ENCODE data around the gene RALGPS1. TPM values are rescaled to one million over a fixed set of nuclear protein-coding genes. Genes with fewer than 3 reads are reported as not detected.

The RALGPS1 gene
- total RNA-seq, 1 experiment from 2014 or later, result 18.6 TPM

DNA sequence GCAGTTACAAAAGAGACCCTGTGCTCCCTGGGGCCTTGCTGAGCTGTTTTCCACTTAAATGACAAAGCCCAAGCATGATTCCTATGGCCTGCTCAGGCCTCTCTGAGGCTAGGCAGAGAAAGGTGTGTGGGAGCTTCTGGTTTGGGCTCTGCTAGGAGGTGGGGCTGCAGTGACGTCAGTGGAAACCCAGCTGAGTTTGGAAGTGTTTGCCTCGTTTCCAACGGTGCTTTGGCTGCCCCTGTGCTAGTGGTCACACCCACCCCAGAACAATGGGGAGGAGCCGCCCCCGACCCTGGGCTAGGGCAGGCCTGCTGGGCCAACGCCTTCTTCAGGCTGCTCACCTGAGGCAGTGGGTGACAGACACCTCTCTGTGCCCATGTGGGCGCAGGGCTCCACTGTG lies 197.5 kb downstream of the RALGPS1 start:
- Mint-ChIP-seq H3K9me3 (no peaks in the 10 kb centered on the region), H3K36me3 (ENCODE audit: insufficient read depth in 1 of 3, low read depth in 3 of 3) (peaks cover 2 to 3% (median 3%) of the 10 kb centered on the region in 3 experiments; a peak in 4 of 7 replicates), H3K4me1 (peaks cover 31 to 33% of the 10 kb centered on the region in 2 experiments), H3K27me3 (ENCODE audit: low read depth) (no peaks in the 10 kb centered on the region), H3K4me3 (no peak overlapping the region; a peak in 1 of 5 replicates), H3K27ac (peak overlapping the region; percentile 92 to 98 (median 94); a peak in 4 of 7 replicates)
- Histone ChIP-seq H2AK5ac (ENCODE audit: insufficient read length, low read length) (no peak overlapping the region), H3K56ac (ENCODE audit: insufficient read length, low read depth, low read length) (no peak overlapping the region), H2BK120ac (ENCODE audit: low read depth, low read length, poor library complexity, severe bottlenecking) (no peak overlapping the region), H2BK20ac (ENCODE audit: low read depth, low read length, poor library complexity, severe bottlenecking) (no peak overlapping the region), H3K4ac (ENCODE audit: low read depth, low read length) (no peak overlapping the region), H3K9me3 (ENCODE audit: control insufficient read depth, low read depth, low read length) (no peaks in the 10 kb centered on the region), H3K23ac (ENCODE audit: insufficient read length, low read depth, low read length) (no peak overlapping the region), H4K91ac (ENCODE audit: insufficient read length, low read depth, low read length) (no peak overlapping the region), H3K18ac (ENCODE audit: insufficient read length, low read depth, low read length) (peak overlapping the region; percentile 60), H3K79me1 (ENCODE audit: insufficient read depth, low read depth, low read length, poor library complexity, severe bottlenecking) (no peaks in the 10 kb centered on the region), H4K20me1 (ENCODE audit: control insufficient read depth, insufficient read depth, insufficient read length) (no peaks in the 10 kb centered on the region), H2BK15ac (ENCODE audit: low read depth, low read length) (no peak overlapping the region), H3T11ph (ENCODE audit: low read length) (no peak overlapping the region), H3K9ac (ENCODE audit: extremely low read depth, insufficient read length, low read length) (no peak overlapping the region), H3K79me2 (ENCODE audit: insufficient read depth, low read length) (no peaks in the 10 kb centered on the region), H2BK12ac (ENCODE audit: insufficient read length, low read depth, low read length) (no peak overlapping the region), H3K23me2 (ENCODE audit: insufficient read length, low read depth, low read length, poor library complexity, severe bottlenecking) (no peaks in the 10 kb centered on the region), H3K4me2 (ENCODE audit: insufficient read depth, insufficient read length, low read length) (no peak overlapping the region), H3K27me3 (ENCODE audit: insufficient read depth, low read length) (no peaks in the 10 kb centered on the region), H3K27ac (ENCODE audit: insufficient read length, low read depth, low read length) (no peak overlapping the region), H2AFZ (ENCODE audit: low read length) (no peak overlapping the region), H3K4me1 (ENCODE audit: insufficient read depth, low read length) (peaks cover 14% of the 10 kb centered on the region; the same call in 1 of the 2 replicates), H3K14ac (ENCODE audit: insufficient read depth, low read length) (peak overlapping the region; percentile 1; the same call in 1 of the 2 replicates), H4K8ac (replicated peaks; ENCODE audit: insufficient read length, low read depth, low read length) (no peak overlapping the region), H2BK5ac (ENCODE audit: insufficient read length, low read length) (no peak overlapping the region), H4K5ac (ENCODE audit: insufficient read length, low read depth, low read length) (no peak overlapping the region)
- TF ChIP-seq CTCF (conservative IDR thresholded peaks at IDR 0.05), result no peak
- peak; percentile 98 for DNase-seq
- WGBS (ENCODE audit: extremely low coverage, insufficient read length, low lambda C conversion rate), result no CpG with 5 or more reads among the region's 7 CpGs

Measured in H9 (cell line).